NCI-H460 (cell line): ENCODE measurements around the gene SALL1. TPM values are rescaled to one million over a fixed set of nuclear protein-coding genes. Genes with fewer than 3 reads are reported as not detected.

Experiments
- DNase-seq: peaks from one replicate; pipeline ENCODE4 v3.0.0-alpha.2; 2016; ENCODE audit warnings: low read depth; ENCODE audit errors: extremely low read depth
- polyA plus RNA-seq: library from polyadenylated mRNA; depleted of rRNA; stranded (reverse); fragments of >200 nt; gene quantifications from 2 replicates; pipeline ENCODE4 v1.2.3, GENCODE V29; 2014; cell fraction: nucleus; rRNA removed
- total RNA-seq: library from RNA; depleted of rRNA; stranded (reverse); fragments of >200 nt; shearing (Covaris generic); gene quantifications from 2 replicates; pipeline ENCODE4 v1.2.3, GENCODE V29; 2014; rRNA removed

SALL1 gene
- 1.5 and 1.6 TPM in 2 replicates for total RNA-seq
- 1.5 and 3.2 TPM in 2 replicates for polyA plus RNA-seq

DNA sequence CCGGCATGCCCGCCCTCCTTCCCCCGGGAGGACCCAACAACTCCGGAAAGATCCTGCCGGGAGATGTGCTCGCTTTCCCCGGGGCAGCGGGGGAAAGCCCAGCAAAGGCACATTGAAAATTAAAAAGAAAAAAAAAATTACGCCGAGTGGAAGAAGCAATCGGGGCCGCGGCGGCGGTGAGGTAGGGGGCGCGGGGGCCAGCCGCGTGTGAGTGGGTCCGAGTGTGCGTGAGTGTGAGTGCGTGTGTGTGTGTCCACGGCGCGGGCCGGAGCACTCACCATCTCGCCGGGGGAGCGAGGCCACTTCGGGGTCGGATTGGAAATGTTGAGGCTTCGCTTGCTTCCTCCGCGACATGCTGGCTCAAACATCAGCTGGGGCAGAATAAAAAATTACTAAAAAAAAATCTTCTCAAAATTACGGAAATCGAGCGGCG is at the start of gene SALL1:
Gene SALL1 (minus strand): TSS at position 383 of the 433 bp plus-strand sequence. CDS start 29 bp downstream, at position 354.
- DNase-seq = no peak

DNA sequence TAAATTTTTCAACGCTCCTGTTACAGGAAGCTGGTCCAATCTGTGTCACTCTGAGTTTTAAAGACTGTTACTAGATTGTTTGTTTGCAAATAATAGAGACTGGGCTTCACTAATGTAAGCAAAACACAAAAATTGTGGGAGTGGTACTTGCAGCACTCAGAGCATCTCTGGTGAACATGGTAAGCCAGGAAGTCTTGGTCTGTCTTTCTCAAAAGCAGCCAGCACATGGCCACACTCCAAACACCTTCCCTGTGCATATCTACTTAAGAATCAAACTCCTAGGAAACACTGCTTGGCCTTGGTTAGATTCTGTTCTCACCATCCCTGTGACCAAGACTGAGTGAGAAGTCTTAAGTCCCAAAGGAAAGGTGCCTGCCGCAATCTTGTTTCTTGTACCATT is 49.7 kb upstream of the SALL1 start:
- DNase-seq = no peak

DNA sequence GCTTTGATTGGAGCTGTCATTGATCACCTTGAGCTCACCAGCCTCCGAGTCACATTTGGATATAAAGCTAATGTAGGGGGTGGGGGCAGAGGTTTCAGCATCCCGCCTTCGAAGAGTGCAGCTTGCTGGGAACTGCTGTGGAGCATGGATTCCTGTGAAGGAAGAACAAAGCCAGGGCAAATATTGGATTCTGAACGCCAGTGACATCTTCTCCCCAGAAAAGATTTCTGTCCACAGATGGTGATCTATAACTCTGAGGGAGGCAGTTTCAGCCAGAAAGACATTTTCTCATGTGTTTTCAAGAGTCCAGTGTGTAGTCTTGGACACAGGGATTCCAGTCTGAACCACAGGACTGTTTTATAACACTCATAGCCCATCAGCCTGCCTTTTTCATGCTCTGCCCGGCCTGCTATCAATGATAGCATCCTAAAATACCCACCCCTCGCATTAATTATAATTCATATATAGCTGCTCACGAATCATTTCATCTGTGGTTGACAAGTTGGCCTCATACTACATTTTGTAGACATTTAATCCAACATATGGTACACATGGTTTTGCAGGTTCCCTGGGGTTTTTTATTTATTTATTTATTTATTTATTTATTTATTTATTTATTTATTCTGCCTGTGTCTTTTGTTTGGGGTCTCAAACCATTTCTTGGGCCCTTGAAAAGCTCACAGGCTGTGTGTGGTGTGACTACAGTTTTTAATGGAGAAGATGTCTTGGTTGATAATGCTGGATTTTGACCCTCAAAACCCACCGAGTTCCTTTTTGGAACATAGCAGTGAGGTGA is 47.1 kb upstream of the SALL1 start:
- no peak for DNase-seq

DNA sequence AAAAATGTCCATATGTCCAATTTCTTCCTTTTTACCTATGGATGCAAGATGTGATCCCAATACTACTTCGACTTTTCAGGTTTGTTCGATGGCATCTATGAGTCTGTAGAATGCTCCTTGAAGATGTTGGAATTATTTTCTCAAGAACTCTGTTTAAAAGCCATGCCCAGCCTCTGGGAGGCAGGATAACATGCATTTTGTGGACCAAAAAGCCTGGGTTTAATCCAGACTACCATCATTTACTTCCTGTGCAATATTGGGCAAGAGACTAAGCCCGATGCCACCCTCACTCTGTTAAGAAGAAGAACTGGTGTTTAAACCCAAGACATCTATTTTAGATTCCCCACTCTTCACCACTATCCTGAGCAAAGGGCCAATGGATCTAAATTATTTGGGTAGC is 42.8 kb upstream of the SALL1 start:
- no peak for DNase-seq

DNA sequence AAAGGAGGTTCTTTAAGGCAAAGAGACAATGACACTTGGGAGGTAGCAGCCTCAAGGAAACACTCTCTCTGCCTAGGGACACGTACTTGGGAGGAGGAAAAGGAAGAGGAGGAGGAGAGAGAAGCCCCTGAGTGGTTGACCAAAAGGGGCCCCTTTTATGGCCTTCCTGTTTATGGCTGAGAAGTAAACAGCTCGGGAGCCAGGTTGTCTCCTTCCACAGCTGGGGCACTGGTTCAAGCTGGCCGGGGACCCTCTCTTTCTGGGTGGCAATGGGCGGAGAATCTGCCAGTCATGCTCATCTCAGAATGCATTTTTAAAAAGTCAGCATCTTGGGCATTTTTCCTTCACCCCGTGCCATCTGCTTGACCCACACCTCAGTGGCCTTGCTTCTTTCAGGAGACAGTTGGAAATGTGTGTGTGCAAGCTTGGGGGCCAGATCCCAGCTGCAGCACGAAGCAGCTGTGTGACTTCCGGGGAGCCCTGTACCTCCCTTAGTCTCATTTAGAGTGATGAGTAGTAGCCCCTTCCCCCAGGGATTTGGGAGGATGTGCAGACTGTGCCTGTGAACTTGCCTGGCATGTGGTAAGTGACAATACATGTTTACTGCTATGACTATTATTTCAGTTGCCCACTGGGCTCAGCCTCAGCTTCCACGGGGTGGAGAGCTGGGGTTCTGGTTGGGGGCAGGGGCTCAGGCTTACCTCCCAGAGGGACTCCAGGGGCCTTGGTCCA is 33.8 kb upstream of the SALL1 start:
- no peak for DNase-seq

DNA sequence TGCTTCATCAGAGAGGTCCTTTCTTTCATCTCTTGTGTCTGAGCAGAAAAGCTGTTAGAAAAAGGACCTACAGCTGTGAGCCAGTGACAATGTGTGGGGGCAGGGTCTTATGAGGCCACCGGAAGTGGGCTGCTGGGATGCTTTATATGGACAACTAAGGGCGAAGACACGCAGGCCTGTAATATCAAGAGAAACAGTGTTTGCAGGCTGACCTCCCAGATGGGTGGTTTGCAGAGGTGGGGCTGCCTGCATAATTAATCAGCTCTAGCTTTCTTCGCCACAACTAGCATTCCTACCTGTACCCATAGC is 30.4 kb upstream of the SALL1 start:
- DNase-seq = no peak

DNA sequence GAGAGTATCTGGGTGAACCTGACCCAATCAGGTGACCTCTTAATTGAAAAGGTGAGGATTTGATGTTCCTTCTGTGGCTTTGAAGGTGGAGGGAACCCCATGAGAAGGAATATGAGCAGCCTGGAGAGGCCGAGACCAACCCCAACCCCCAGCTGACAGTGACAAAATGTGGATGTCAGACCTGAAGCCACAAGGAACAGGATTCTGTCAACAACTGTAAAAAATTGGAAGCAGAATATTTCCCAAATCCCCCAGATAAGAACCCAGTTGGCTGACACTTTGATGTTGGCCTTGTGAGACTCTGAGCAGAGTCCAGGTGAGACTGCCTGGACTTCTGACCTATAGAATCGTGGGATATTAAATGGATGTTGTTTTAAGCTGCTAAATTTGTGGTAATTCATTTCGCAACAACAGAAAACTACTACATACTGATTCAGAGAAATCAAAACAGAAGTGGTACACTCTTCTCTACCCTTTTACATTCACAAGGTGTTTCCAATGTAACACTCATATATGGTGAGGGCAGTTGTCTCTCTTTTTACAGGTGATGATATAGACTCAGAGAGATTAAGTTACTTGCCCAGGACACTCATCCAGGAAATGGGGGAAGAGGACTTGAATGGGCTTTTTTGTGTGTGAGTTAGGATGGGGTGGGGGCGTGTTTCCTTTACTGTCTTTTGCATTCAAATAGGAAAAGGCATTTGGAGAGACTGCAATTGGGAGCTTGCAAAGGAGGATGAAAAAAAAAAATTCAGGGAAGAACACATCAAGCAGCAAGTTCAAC is 29.8 kb upstream of the SALL1 start:
- DNase-seq = no peak

DNA sequence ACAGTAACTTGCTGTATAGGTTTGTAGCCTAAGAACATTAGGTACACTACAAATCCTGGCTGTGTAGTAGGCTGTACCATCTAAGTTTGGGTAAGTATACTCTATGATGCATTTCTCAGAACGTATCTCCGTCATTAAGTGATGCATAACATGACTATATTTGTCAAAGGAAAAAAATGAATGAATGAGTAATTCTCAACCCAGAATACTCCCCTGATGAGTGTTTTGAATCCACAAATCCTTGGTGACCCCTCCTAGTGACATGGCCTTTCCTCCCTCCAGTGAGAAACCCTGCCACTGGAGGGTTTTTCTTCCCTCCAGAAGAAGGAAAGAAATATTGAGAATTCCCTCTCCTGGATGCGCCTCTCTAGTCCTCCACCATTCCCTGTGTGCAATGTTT is 24.0 kb upstream of the SALL1 start:
- DNase-seq = no peak

DNA sequence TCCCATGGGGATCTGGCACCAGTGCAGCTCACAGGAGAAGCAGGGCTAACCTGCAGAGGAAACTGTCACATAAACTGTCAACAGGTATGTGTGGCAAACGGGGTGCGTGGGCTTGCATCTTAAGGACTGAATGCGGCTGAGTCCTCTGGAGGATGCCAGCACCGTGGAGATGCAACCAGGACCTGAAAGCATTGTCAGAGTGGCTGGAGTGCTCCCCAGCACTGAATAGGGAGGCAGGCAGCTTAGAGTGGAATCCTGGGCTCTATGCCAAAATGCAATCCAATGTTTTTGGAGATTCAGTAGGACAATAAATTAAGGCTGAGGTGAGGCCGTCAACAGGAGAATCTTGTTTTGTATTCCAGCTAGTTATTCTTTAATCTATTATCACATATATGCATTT is 21.3 kb upstream of the SALL1 start:
- DNase-seq = no peak

DNA sequence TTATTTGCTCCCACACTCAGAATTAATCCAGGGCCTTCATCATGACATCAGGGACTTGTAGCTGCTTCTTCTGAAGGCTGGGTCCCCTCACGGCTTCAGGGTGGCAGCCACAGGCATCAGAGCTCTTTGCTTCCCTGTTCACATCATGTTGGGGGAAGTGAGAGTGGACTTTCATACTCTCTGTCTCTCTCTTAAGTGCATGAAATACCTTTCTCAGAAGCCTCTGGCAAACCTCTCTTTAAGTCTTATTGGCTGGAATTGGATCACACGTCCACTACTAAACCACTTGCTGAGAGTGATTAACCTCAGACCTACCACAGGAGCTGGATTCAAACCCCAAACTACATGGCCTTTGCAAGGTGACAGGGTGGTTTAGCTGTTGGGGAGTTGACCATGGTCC is 17.7 kb upstream of the SALL1 start:
- no peak for DNase-seq

DNA sequence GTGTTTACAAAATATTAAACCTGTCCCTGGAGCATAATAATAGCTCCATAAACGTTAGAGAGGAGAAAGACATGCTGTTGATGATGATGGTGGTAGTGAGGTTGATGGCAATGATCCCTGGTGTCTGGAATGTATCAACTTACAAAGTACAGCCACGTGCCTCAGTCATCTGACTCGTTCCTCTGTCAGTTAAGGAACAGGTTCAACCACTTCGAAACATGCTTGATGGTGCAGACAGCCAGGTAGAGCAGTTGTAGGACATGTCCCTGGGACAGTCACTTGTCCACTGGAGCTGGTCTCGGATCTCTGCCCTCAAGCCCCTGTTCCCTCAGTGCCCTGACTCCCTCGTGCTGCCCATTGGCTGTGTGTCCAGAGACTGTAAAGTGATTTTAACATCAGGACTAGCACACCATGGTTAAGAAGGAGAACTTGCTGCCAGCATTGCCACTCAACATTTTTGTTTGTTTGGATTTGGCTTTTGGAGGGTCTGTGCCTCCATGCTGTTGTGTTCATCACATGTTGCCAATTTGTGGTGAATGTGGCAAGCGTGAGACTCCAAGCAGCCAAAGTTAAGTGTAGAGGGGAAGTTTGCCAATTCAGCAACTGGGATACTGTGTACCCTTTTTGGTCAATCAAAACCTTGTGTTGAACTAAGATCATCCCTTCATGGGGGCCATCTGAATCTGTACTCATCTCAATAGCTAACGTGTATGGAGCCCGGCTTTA is 16.3 kb upstream of the SALL1 start:
- no peak for DNase-seq

DNA sequence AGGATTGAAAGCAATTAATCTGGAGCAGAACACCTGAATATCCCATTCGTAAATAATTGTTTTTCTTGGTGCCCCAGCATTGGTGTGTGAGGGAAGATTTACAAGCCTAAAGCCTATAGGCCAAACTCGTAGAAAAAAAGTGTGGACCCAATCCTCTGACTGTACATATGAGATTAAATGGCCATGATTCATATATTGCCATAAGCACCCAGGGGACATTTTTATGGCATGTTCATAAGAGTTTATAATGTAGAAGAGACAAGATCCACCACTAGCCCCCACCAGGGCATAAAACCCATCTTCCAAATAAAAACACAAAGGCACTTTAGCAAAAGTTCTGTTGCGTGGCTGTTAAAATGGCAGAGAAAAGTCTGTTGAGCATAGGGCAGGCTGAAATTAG is 15.5 kb upstream of the SALL1 start:
- no peak for DNase-seq

DNA sequence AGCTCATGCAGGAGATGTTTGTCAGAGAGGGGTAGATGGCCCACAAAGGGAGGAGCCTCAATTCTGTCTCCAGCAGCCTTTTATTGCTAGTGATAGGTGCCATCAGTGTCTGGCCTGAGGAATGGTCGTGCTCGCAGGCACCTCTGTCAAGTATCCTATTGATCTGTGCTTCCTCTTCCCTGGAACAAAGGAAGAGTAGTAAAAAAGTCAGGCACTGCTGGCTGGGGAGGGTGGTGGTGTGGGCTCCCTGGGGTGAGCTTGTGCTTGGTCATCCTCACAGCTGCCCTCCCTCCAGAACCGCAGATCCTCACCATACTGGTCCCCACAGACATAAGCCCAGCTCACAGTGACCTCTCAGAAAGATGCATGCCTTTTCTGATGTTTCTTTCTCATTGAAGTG is 15.0 kb upstream of the SALL1 start:
- no peak for DNase-seq

DNA sequence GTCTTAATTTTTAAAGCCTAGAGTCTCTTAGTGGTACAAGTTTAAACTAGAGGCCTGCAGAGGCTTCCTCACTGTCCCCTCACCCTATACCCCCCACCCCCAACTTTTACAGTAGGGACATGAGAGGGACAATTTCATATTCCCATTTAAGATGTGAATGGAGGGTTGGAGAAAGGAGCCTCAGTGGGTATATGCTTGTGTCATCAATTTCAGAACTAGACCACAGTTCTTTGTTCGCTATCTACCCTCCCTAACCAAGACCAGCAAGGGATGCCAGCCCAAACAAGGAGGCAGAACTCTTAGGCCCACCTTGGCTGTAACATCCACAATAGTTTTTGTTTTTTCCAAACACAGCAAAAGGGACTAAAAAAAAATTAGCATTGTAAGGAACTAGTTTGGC is 14.0 kb upstream of the SALL1 start:
- DNase-seq = no peak

DNA sequence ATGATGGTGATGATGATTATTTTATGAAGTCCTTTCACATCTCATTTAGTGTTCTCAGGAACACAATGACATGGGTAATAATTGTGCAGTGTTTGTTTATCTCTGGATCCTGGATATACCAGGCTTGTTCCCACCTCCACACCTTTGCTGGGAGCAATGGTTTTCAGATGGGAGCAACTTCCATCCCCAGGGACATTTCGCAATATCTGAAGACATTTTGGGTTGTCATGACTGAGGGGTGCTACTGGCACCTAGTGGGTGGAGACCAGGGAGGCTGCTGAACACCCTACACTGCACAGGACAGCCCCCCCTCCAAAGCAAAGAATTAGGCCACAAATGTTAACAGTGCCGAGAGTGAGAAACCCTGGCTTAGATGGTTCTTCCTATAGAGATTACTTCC is 13.5 kb upstream of the SALL1 start:
- no peak for DNase-seq

DNA sequence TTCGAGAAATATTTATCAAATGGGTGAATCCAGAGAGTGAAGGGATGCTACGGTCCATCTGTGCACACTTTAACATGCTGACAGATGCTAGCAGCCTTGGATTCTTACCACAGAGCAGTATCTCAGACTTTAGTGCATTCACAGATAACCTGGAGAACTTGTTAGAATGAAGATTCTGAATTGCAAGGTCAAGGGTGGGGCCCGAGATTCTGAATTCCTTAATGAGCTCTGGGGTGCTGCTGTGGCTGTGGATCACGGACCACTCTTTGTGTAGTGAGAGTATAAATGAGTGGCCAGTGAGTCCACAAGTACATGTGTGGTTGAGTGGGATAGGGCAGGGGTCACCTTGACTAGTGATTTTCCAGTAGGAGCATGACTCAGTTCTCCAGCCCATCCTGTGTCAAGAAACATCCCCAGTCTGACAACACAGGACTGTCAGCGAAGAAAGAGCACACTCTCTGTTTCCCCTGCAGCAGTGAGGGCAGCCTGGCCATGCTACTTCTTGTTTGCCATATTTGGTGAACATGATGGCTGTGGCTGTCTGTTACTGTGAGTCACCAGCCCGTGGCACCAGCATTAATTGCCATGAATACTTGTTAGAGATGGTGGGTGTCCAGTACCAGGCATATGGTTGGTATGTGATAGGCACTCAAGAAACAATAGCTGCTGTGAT is 13.0 kb upstream of the SALL1 start:
- no peak for DNase-seq

DNA sequence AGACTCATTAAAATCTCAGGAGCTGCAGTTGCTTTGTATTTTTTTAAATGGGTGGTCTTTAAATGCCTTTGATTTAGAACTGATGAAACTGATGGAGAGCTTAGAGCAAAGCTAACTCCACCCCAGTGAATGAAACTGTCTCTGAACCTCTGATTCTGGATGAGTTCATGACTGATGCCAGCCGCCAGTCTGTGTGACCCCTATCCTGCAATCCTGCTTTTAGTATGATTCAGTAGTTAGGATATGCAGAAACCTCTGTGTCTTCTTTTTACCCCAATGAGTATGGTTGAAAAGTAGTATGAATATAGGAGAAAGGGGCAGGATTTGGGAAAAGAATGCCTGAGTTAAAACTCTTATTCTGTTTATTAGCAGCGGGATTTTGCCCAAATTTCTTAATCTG is 12.3 kb upstream of the SALL1 start:
- DNase-seq = no peak

DNA sequence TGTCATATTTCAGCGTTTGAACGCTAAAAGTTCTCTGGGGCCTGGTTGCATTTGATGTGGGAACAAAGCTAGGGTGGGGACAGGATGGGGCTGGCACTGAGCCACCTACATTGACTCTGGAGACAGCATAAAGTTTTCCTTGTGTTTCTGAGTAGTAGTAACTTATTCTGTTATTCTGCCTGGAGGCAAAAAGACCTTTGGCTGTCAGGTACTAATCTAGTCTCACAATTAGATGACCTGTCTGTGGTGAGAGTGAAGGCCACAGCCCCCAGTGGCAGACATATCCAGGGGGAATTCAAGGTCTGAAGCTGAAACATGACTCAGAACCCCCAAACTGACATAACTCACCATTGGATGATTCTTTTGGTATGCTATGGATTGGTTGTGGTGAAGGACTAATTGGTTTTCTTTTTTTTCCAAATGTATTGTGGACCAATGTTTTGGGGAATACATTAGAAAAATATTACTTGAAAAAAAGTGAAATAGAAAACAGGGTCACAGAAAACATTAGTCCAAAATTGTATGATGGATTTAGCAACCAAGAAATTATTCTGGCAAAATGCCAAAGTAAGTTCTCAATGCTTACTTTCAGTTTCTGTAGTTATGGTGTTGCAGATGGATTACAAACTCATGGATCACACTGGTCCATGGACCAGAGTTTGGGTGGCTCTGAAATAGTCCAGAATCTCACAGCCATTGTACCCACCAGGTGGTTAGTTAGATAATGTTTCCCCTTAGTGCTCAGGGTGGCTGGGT is 10.5 kb upstream of the SALL1 start:
- DNase-seq = no peak

DNA sequence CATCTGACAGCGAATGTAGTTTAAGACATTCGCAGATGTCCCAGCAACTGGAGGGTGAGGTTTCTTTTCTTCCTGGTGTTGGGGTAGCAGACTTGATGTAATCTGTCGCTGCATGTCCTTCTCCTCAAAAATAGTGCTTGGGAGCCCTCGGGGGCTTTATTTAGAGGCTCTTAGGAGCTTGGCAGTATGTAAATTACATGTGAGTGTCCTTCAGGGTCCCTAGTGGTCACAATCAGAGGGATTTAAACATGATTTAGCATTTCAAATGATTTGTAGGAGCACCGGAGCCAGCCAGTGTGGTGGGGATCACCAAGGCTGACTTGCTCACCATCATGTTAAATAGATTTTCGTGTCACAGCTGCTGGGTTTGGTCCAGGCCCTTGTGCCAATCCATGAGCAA is 8.8 kb upstream of the SALL1 start:
- DNase-seq = no peak

DNA sequence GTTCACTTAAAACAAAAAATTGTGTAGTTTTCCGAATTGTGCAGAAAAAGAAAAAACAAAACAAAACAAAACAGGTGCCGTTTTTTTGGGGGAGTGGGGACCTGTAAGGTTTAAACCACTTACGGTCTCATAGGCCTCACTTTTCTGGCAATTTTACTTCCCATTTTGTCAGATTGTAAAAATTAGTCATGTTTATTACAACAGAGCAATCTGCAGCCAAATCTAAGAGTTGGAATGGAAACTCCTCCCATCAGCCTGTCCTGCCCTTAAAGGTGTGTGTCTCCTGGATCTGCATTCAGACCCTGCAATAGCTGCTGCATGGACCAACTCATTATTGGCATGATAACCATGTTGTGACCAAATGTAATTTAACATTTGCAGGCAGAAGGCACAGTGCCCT is 8.2 kb upstream of the SALL1 start:
- DNase-seq = no peak
